Left forelimb (tissue), 1 donor: ENCODE data around the gene EPGN.

Source experiments
- DNase-seq: peaks from one replicate; pipeline ENCODE4 v3.0.0-alpha.2; 2018; ENCODE audit warnings: low spot score

EPGN gene

GRCh38 chr4:74311696-74312313 lies 3.5 kb downstream of the EPGN start:
- no peak for DNase-seq

DNA sequence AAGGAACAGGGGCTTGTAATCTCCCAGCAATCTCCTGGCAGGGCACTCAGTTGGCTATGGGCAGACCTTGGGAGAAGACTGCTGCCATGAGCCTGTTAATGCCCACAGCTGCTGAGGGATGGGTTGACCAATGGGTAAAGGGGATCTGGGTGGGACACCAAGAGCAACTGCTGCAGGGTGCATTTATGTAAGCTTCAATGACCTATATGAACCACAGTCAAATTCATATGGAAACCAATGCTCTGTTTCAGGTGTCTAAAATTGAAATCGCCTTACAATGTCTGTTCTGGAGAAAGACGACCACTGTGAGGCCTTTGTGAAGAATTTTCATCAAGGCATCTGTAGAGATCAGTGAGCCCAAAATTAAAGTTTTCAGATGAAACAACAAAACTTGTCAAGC lies 6.1 kb downstream of the EPGN start:
- DNase-seq = no peak

DNA sequence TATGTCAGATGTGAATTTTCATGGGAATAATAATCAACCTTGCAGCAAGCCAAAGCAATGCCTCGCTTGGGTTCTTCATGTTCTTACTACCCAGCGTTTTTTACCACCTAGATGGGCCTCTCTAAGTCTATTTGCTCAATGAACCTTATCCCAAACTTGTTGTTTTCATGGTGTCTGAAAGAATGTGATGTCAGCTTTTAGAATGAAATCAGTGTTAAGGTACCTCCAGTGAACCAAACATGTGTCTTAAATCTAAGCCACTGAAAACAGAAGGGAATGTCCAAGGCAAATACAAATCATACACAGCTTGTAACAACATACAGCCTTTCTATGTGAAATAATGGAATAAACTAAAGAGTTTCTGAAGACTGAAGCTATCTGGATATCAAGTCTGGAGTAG lies 6.7 kb downstream of the EPGN start:
- no peak for DNase-seq

DNA sequence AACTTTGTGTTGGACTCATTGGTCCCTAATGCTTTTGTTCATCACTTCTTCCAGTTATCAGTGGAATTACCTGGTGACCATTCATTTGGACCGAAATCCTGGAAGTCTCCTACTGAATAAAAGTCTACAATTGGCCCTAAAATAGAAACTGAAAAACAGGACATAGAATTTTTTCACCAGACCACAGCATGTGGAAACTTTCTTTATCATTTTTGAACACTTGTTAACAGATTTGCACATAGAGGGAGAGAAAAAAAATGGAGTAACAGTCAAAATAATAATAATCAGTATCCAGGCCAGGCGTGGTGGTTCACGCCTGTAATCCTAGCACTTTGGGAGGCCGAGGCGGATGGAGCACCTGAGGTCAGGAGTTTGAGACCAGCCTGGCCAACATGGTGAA lies 7.1 kb downstream of the EPGN start:
- no peak for DNase-seq

DNA sequence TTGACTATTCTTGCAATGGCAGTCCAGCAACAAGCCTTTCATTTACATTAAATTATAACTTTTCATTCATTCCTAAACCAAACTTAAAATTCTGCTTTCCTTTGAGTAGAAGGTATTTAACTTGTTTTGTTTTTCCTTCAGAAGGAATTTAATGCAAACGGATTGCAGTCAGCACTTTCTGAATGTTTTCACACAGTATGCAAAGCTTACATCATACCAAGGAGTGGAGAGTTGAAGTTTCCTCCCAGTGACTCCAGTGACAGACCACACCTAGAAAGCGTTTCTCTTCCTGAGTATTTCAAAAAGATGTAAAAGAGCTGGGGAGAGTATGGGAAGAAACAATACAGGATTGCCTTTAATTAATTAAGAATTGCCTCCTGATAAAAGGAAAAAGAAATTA lies 8.1 kb downstream of the EPGN start:
- no peak for DNase-seq

DNA sequence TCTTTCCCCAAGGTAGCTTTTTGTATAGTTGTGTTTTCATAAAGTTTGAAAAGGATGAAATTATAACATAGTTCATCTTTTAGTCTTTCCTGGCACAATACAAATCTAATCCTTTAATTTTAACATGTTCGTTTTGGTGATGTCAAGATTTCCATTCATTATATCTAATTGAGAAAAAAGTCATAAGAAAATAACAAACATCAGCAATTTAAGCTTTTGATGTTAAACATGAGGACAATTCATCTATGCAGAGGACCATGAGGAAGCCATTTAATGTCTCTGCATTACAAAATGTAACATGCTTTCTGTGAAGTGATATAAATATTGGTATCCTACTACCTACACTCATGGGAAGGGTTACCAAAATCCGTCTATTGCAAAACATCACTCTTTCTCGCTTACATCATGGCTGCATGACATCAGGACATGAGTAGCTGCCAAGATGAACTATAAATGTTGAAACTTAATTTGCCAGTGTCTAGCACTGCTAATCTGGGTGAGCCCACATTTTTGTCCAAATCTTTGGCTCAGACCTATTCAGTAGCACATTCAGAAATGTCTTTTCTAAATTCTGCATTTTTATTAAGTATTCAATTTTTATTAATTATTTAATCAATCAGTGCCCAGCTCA lies 9.5 kb downstream of the EPGN start:
- DNase-seq = no peak

DNA sequence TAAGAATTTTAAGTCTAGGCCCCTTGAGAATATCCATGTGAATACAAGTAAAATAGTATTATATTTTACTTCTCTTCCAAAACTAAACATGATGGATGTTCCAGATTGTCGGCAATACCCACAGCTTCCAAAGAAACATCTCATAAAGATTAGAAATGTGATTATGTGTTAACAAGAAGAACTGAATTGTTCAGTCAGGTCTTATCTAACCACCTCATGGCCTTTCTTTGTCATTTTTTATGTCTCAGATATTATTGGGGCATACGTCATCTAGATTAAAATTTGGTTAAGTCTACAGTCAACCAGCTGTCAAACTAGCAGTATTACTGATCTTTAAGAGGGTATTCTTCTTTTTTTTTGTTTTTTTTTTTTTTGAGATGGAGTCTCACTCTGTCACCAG lies 10.0 kb downstream of the EPGN start:
- no peak for DNase-seq

DNA sequence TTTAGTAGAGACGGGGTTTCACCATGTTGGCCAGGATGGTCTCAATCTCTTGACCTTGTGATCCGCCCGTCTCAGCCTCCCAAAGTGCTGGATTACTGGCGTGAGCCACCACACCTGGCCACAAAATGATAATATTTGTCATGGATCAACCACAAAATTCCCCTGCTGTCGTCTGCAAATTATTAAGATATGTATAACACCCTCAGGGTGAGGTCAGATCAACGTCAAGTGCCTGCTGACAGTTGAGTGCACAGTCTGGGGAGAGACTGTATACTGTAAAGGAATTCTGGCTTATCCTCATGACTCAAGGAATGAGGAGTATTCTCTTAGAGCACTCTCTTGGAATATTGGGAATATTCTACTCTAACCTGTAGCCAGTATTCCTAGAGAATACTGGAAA lies 11.2 kb downstream of the EPGN start:
- no peak for DNase-seq

DNA sequence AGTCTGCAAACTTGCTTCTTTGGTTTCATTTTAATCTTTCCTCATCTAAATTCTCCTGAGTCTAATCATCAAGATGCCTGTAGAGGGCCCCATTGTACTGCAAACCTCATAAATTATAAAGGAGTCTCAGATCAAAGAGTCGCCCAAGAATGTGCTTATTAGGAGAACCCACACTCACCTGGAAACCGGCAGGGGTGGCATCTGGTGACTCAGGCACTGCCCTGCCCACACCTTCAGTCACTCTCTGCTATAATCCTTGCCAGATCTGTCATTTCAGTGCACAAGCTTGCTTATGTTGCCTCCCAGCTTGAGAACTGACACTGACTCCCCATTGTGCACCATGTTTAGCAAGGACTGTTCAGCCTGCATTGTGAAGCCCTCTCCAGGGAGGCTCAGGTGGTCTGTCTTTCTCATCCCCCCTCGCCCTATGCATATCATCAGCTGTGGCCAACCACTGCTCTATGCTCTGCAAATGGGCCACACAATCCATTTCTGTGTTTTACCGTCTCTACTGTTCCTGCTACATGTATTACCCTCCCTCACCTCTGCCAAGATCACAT lies 12.4 kb downstream of the EPGN start:
- no peak for DNase-seq

DNA sequence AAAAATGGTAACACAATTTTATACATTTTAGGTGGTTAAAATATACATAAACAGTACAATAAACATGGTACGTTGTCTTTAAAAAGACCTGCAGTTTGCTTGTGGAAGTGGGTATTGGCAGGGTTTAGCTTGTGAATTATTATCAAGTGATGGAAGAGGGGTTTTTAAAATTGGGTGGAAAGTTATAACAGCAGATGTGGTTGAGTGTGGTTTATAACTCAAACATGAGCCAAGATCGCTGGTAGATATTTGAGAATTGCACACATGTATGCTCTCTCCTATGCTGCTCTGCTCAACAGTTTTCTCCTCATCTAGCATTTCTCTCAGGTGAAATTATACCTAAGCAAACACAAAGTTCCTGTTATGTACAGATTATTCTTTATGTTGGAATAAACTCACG lies 14.0 kb downstream of the EPGN start:
- DNase-seq = no peak

DNA sequence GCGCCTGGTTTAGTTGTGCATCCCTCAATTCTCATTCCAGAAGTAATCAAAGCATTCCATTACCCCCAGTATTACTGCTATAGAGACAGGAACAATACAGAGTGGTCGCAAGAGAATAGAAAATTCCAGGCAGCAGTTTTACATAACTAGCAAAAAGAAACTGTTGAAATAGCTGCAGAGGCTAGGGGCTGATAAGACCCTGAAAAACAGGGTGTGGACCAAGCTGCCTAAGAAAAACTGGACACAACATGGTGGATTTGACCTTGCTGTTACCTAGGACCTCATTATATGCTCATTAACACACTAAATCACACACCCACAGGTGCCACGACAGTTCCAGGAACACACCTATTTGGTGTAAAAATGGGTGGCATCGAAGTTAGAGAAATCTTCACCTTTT lies 15.4 kb downstream of the EPGN start:
- DNase-seq = no peak

DNA sequence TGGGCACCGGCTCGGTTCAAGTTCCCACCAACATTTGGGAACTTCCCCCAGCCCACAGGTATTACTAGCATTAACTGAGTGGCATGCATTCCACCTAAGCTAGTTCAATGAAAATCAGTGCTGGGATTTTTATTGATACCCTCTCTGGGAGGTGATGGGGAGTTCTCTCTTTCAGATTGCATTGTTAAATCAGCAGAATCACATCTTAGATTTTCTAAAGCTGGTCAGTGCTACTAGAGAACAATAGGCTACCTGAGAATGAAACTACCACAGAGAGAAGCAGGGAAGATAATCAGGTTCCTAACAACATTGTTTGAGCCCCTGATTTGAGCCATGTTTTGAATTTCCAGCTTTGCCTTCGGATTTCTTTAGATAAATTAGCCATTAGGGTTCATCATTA lies 16.0 kb downstream of the EPGN start:
- DNase-seq = no peak

DNA sequence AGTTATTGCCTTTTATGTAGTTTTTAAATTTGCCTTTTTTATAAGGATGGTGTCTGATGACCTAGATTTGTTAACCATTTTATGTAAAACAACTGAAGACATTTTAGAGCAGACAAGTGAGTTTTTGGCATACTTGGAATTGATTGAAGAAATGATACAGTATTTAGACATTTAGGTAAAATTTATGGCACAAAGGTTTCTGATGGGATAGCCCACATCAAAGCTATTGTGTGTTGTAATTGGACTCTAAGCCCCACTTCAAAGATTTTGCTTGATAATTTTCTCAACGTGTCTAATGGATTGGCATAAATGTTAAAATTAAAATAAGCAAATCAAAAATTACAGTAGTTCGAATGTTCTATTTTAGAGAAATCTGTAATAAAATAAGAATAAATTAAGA lies 17.6 kb downstream of the EPGN start:
- DNase-seq = no peak

- no peak for DNase-seq
Measured at GRCh38 chr4:74327762-74328161, 19.5 kb downstream of the EPGN start.

- no peak for DNase-seq
Measured at GRCh38 chr4:74328501-74328900, 20.2 kb downstream of the EPGN start.

DNA sequence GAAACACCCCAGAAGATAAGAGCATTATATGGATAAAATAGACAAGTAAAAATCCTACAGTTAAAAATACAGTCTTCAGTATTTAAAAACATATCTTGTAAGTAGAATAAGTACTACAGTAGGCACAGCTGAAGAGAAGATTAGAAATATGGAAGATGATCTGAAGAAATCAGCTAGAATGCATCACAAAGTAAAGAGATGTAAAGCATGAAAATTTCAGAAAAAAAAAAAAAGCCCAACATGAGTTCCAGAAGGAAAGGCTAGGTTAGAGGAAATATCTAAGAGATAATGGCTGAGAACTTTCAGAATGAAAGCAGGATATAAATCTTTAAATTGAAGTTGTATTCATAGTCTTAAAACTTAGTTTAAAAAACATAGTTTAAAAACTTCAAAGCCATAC lies 21.0 kb downstream of the EPGN start:
- no peak for DNase-seq

DNA sequence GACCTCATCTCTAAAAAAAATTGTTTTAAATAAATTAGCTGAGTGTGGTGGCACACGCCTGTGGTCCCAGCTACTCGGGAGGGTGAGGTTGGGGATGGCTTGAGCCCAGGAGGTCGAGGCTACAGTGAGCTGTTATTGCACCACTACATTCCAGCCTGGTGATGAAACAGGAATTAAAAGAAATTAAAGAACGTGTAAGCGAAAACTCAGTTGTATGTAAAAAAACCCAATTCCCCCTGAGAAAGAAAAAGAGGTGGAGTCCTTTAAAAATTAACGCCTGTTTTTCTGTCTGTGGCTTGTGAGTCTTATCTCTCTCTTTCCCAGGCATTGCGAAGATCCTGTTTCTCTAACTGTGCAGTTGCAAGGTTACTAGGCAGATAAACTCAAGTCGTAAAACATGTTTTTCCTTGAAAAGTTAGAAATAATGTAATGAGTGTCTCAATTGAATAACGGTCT lies 22.1 kb downstream of the EPGN start:
- DNase-seq = no peak

GRCh38 chr4:74331252-74331651 lies 23.0 kb downstream of the EPGN start:
- DNase-seq = no peak

- DNase-seq = no peak
Measured at GRCh38 chr4:74331944-74332343, 23.7 kb downstream of the EPGN start.

DNA sequence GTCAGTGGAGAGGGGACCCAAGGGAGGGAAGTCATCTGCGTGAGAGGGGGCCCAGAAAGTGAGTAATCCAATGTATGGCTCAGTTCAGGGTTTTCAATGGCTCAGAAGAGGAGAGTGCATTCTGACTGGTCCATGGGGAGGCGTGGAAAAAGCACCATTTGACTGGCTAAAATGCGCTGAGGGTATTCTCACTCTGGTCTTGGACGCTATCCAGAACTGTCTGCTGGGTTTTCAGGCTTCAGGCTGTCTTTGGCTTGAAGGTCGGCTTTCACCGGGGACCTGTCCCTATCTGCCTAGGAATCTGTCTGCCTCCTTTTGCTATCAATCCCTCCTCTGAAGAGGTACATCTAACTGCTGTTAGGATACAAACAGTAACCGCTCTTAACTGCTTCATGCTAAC lies 26.4 kb downstream of the EPGN start:
- no peak for DNase-seq

DNA sequence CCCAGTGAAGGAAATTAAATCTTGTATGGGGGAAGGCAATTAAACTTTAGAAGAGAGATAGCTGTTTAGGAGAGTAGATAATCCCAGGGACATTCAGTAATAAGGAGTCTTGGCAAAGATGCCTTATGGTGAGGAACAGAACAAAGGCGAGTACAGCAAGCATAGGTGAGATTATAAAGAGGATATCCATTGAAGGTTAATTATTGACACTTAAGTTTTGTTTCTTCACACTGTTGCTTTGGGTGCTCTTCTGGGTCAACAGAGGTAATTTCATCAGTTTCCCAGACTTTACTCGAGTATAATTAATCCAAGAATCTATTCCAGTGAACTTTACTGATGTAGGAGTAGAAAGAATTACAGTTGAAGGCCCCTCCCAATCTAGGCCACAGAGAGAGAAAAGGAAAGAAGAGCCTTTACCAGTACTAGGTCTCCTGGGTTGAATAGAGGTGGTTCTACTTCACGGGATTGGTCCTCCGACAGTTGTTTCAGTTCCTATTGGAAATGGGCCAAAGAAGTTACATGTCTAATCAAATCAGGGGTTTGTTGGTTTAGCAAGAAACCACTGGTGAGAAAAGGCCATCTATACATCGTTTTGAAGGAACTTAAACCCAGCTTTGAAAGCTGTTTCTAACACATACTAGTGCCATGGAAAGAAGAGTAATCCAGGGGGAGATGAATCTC lies 27.2 kb downstream of the EPGN start:
- DNase-seq = no peak

DNA sequence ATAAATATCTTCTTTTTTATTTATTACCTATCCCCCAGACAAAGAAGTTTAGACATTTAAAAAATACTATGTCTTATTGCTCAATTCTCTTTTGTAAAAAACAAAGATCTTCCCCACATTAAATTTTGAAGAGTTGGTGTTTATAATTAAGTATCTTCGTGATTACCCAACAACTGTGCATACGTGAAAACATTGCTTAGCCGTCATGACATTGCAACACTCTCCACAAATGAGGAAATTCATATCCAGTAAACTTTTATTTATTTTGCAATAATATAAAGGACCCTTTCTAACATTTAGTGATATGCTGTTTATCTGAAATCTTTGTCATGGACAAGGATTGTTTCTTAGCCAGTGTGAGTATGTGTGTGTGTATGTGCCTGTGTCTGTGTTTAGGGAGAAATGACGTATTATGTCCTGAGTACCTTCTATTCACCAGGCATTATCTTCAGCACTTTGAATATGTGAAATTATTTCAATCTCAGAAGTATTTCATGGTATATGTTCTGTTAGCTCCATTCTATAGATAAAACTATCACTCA lies 30.6 kb downstream of the EPGN start:
- DNase-seq = no peak

DNA sequence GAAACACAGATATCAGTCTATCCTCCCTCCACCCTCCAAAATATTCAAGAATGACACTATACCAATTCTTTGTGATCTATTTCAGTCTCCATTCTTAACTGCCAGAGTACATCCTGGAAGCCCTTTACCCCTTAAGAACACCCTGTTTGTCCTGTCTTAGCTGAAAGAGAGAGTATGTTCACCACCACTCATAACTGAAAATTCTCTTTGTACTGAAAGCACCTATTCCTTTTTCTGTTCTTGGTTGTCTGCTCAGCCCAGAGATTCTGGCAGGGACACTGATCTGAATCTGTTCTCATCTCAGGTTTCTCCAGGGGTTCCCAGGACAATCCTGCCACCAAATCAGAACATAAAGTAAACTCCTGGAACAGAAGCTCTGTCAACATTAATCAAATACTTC lies 31.2 kb downstream of the EPGN start:
- no peak for DNase-seq
